Ascending aorta (tissue), 2 donors: Measurements from ENCODE around the gene ELFN2. TPM values are rescaled to one million over a fixed set of nuclear protein-coding genes. Genes with fewer than 3 reads are reported as not detected.

Source experiments
- DNase-seq, 2 donors: peaks; one replicate each; pipeline ENCODE4 v3.0.0-alpha.2; 2019; ENCODE audit warnings: low spot score in 2 of 2
- H3K27ac ChIP-seq, 2 donors: fragments of 200-600 bp; sonication (generic); one replicate each; pipeline ENCODE4 v1.5.1; 2016 to 2017; ENCODE audit warnings: mild to moderate bottlenecking in 1 of 2
- H3K27me3 ChIP-seq: fragments of 200-600 bp; sonication (generic); one replicate; pipeline ENCODE4 v1.5.1; 2017
- H3K36me3 ChIP-seq, 2 donors: fragments of 200-600 bp; sonication (generic); one replicate each; pipeline ENCODE4 v1.5.1; 2016
- H3K4me1 ChIP-seq, 2 donors: fragments of 200-600 bp; sonication (generic); one replicate each; pipeline ENCODE4 v1.5.1; 2016 to 2017; ENCODE audit warnings: mild to moderate bottlenecking in 1 of 2
- H3K4me3 ChIP-seq, 2 donors: fragments of 200-600 bp; sonication (generic); one replicate each; pipeline ENCODE4 v1.5.1; 2016 to 2017; ENCODE audit warnings: mild to moderate bottlenecking in 1 of 2
- H3K9me3 ChIP-seq, 2 donors: fragments of 200-600 bp; sonication (generic); one replicate each; pipeline ENCODE4 v1.5.1; 2016
- CTCF ChIP-seq, 3 experiments: fragments of 200-600 bp in 2 of 3; fragments of 450-650 bp in 1 of 3; sonication (generic) in 2 of 3; IDR thresholded peaks; one replicate each; pipeline ENCODE4 v1.5.1; 2016 to 2019; ENCODE audit warnings: antibody characterized with exemption in 3 of 3, mild to moderate bottlenecking in 1 of 3, moderate library complexity in 1 of 3
- intact Hi-C: fragments of 100-400 bp; cut with DNase I; formaldehyde crosslinking; loops from one replicate; pipeline ENCODE4 v1.15.1; 2023
- total RNA-seq: library from RNA; depleted of rRNA; stranded (reverse); fragments of >200 nt; gene quantifications from one replicate; pipeline ENCODE4 v1.1.0, GENCODE V29; 2016

ELFN2 gene
- total RNA-seq, 1 donor from 2014 or later: not detected

- no peak overlapping the region for H3K4me3 ChIP-seq
- H3K36me3 ChIP-seq: no peaks in the 10 kb centered on the region
- H3K27ac ChIP-seq: no peak overlapping the region
- DNase-seq: no peak
- peaks cover 3% of the 10 kb centered on the region for H3K27me3 ChIP-seq
- no peak for TF ChIP-seq CTCF (IDR thresholded peaks at IDR 0.05)
- intact Hi-C loops: no loop called here
- no peaks in the 10 kb centered on the region for H3K4me1 ChIP-seq
- H3K9me3 ChIP-seq: no peaks in the 10 kb centered on the region
Measured at GRCh38 chr22:37371491-37371890, 55.8 kb downstream of the ELFN2 start.

- Histone ChIP-seq H3K9me3 (no peaks in the 10 kb centered on the region), H3K27ac (no peak overlapping the region), H3K4me3 (no peak overlapping the region), H3K36me3 (no peaks in the 10 kb centered on the region), H3K4me1 (no peaks in the 10 kb centered on the region), H3K27me3 (peaks cover 2% of the 10 kb centered on the region)
- DNase-seq: peak; percentile 14 to 67
- intact Hi-C loops: no loop called here
- TF ChIP-seq CTCF (IDR thresholded peaks at IDR 0.05): no peak
Measured at GRCh38 chr22:37370306-37370979, 56.8 kb downstream of the ELFN2 start.

- H3K4me3 ChIP-seq: no peak overlapping the region
- no peak for TF ChIP-seq CTCF (IDR thresholded peaks at IDR 0.05)
- H3K27ac ChIP-seq: no peak overlapping the region
- H3K4me1 ChIP-seq: no peaks in the 10 kb centered on the region
- H3K27me3 ChIP-seq: no peaks in the 10 kb centered on the region
- intact Hi-C loops: no loop called here
- no peaks in the 10 kb centered on the region for H3K9me3 ChIP-seq
- no peaks in the 10 kb centered on the region for H3K36me3 ChIP-seq
- DNase-seq: no peak
Measured at GRCh38 chr22:37369483-37369882, 57.8 kb downstream of the ELFN2 start.

GRCh38 chr22:37368058-37368457, 59.2 kb downstream of the ELFN2 start:
- intact Hi-C loops: no loop called here
- no peaks in the 10 kb centered on the region for H3K27me3 ChIP-seq
- no peaks in the 10 kb centered on the region for H3K4me1 ChIP-seq
- no peaks in the 10 kb centered on the region for H3K36me3 ChIP-seq
- H3K9me3 ChIP-seq: no peaks in the 10 kb centered on the region
- H3K27ac ChIP-seq: no peak overlapping the region
- H3K4me3 ChIP-seq: no peak overlapping the region
- no peak for TF ChIP-seq CTCF (IDR thresholded peaks at IDR 0.05)
- no peak for DNase-seq

GRCh38 chr22:37366601-37367000, 60.7 kb downstream of the ELFN2 start:
- DNase-seq: no peak
- intact Hi-C loops: no loop called here
- H3K9me3 ChIP-seq: no peaks in the 10 kb centered on the region
- no peaks in the 10 kb centered on the region for H3K36me3 ChIP-seq
- no peaks in the 10 kb centered on the region for H3K27me3 ChIP-seq
- H3K4me1 ChIP-seq: no peaks in the 10 kb centered on the region
- no peak overlapping the region for H3K4me3 ChIP-seq
- H3K27ac ChIP-seq: no peak overlapping the region
- TF ChIP-seq CTCF (IDR thresholded peaks at IDR 0.05): no peak

GRCh38 chr22:37365950-37366349, 61.3 kb downstream of the ELFN2 start:
- intact Hi-C loops: no loop called here
- no peak for DNase-seq
- no peak for TF ChIP-seq CTCF (IDR thresholded peaks at IDR 0.05)
- Histone ChIP-seq H3K27ac (no peak overlapping the region), H3K4me3 (no peak overlapping the region), H3K9me3 (no peaks in the 10 kb centered on the region), H3K36me3 (no peaks in the 10 kb centered on the region), H3K27me3 (no peaks in the 10 kb centered on the region), H3K4me1 (no peaks in the 10 kb centered on the region)
